IMR-90 (cell line): ENCODE results near the gene ZFR.

Experiments used
- CEBPB ChIP-seq: IDR thresholded peaks from 2 replicates; pipeline ENCODE4 v1.6.1; 2012; ENCODE audit warnings: low read depth, low read length, improper control_type of control experiment
- CHD1 ChIP-seq: IDR thresholded peaks from 2 replicates; pipeline ENCODE4 v1.6.1; 2012; ENCODE audit warnings: low read depth, low read length, improper control_type of control experiment
- MAFK ChIP-seq: IDR thresholded peaks from 2 replicates; pipeline ENCODE4 v1.6.1; 2012; ENCODE audit warnings: low read depth, low read length, improper control_type of control experiment
- MAZ ChIP-seq: IDR thresholded peaks from 2 replicates; pipeline ENCODE4 v1.6.1; 2012; ENCODE audit warnings: low read depth, mild to moderate bottlenecking, low read length, improper control_type of control experiment, moderate library complexity, borderline replicate concordance
- MXI1 ChIP-seq: IDR thresholded peaks from 2 replicates; pipeline ENCODE4 v1.6.1; 2012; ENCODE audit warnings: low read depth, mild to moderate bottlenecking, low read length, moderate library complexity, borderline replicate concordance
- POLR2A ChIP-seq: IDR thresholded peaks from 2 replicates; pipeline ENCODE4 v1.6.1; 2012; ENCODE audit warnings: mild to moderate bottlenecking, low read depth, low read length
- RAD21 ChIP-seq: IDR thresholded peaks from 2 replicates; pipeline ENCODE4 v1.6.1; 2012; ENCODE audit warnings: low read length, improper control_type of control experiment
- RFX5 ChIP-seq: IDR thresholded peaks from 2 replicates; pipeline ENCODE4 v1.8.0; 2012; ENCODE audit warnings: low read depth, mild to moderate bottlenecking, low read length, moderate library complexity
- SMC3 ChIP-seq: fragments of 150-350 bp; IDR thresholded peaks from 2 replicates; pipeline ENCODE4 v1.6.1; 2016; ENCODE audit warnings: low read depth, mild to moderate bottlenecking, antibody characterized with exemption, low read length, moderate library complexity
- TF ChIP-seq, protein P1 (sequence below): conservative IDR thresholded peaks from 2 replicates; pipeline ENCODE4 v1.5.1; 2012; ENCODE audit warnings: mild to moderate bottlenecking, low read depth, low read length, improper control_type of control experiment
- TF ChIP-seq, protein P2 (sequence below): fragments of 150-350 bp; IDR thresholded peaks from 2 replicates; pipeline ENCODE4 v1.6.1; 2017; ENCODE audit warnings: mild to moderate bottlenecking, antibody characterized with exemption, low read length, low read depth

DNA sequence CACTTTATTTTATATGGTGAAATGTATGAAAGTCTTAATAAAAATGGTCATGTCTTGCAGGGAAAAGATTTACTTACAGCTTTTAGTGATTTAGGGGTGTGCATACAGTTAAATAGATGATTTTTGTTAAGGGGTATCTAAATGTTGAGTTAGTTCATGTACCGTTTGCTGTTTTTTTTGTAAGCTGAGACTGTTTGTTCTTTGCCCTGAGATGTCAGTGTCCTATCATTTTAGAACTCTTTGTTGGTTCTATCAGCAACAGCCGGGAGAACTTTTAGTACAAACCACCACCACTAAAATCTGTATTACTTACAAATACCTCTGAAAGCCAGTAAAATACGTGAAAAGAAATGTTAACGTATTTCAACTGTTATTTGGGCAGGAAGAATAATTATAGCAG lies 75.5 kb downstream of the ZFR start:
- TF ChIP-seq CHD1 (no peak), POLR2A (no peak), CEBPB (no peak), MAFK (no peak), RAD21 (no peak), MXI1 (no peak), SMC3 (no peak), RFX5 (no peak), MAZ (no peak)
- TF ChIP-seq, protein P1, sequence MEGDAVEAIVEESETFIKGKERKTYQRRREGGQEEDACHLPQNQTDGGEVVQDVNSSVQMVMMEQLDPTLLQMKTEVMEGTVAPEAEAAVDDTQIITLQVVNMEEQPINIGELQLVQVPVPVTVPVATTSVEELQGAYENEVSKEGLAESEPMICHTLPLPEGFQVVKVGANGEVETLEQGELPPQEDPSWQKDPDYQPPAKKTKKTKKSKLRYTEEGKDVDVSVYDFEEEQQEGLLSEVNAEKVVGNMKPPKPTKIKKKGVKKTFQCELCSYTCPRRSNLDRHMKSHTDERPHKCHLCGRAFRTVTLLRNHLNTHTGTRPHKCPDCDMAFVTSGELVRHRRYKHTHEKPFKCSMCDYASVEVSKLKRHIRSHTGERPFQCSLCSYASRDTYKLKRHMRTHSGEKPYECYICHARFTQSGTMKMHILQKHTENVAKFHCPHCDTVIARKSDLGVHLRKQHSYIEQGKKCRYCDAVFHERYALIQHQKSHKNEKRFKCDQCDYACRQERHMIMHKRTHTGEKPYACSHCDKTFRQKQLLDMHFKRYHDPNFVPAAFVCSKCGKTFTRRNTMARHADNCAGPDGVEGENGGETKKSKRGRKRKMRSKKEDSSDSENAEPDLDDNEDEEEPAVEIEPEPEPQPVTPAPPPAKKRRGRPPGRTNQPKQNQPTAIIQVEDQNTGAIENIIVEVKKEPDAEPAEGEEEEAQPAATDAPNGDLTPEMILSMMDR = no peak
- TF ChIP-seq, protein P2, sequence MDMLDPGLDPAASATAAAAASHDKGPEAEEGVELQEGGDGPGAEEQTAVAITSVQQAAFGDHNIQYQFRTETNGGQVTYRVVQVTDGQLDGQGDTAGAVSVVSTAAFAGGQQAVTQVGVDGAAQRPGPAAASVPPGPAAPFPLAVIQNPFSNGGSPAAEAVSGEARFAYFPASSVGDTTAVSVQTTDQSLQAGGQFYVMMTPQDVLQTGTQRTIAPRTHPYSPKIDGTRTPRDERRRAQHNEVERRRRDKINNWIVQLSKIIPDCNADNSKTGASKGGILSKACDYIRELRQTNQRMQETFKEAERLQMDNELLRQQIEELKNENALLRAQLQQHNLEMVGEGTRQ = no peak
